NT2/D1 (cell line): ENCODE data around the gene CCDC50.

Experiments
- DNase-seq: peaks from one replicate; pipeline ENCODE4 v3.0.0-alpha.2; 2011; ENCODE audit warnings: low read depth, low spot score
- H3K27me3 ChIP-seq: 2 replicates; pipeline ENCODE4 v1.6.0; 2011; ENCODE audit warnings: mild to moderate bottlenecking; ENCODE audit not compliant: insufficient read length, insufficient read depth
- H3K36me3 ChIP-seq: 2 replicates; pipeline ENCODE4 v1.6.1; 2011; ENCODE audit warnings: mild to moderate bottlenecking, low read length, mixed read lengths; ENCODE audit not compliant: insufficient read depth, insufficient read length
- H3K4me1 ChIP-seq: 2 replicates; pipeline ENCODE4 v1.5.1; 2011; ENCODE audit not compliant: insufficient read depth, insufficient read length
- H3K4me3 ChIP-seq: 2 replicates; pipeline ENCODE4 v1.5.1; 2011; ENCODE audit warnings: low read depth; ENCODE audit not compliant: insufficient read length
- H3K9ac ChIP-seq: 2 replicates; pipeline ENCODE4 v1.6.0; 2011; ENCODE audit warnings: low read depth; ENCODE audit not compliant: insufficient read length
- H3K9me3 ChIP-seq: 2 replicates; pipeline ENCODE4 v1.5.1; 2011; ENCODE audit warnings: mild to moderate bottlenecking, low read length; ENCODE audit not compliant: insufficient read depth
- SUZ12 ChIP-seq: IDR thresholded peaks from 2 replicates; pipeline ENCODE4 v1.6.1; 2011; ENCODE audit not compliant: insufficient read length, insufficient read depth; ENCODE audit errors: extremely low read depth
- YY1 ChIP-seq: IDR thresholded peaks from 2 replicates; pipeline ENCODE4 v1.6.1; 2011; ENCODE audit not compliant: insufficient read length, insufficient read depth
- ZNF274 ChIP-seq: IDR thresholded peaks from 2 replicates; pipeline ENCODE4 v1.6.1; 2011; ENCODE audit warnings: mild to moderate bottlenecking, low read depth, low read length

CCDC50 gene

DNA sequence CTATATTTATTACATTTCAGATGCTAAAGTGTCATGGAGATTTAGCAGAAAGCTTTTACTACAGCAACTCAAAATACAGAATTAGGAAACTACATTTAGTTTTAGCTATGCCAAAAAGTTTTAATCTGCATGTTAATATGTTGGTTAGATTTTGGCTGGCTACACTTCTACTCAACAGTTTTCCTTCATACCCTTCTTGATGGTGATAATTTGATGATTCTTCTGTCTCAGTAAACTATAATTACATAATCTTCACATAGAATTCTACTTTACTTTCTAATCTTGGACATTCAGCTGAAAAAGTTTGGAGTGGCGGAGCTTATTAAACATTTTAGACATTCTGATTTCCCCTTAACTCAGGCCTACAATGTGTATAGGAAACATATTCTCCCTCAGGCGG is 11.2 kb downstream of the CCDC50 start:
- TF ChIP-seq YY1, result no peak
- no peak for TF ChIP-seq ZNF274
- no peak for TF ChIP-seq SUZ12
- no peaks in the 10 kb centered on the region for H3K27me3 ChIP-seq
- no peaks in the 10 kb centered on the region for H3K9me3 ChIP-seq
- no peak overlapping the region for H3K4me3 ChIP-seq
- no peaks in the 10 kb centered on the region for H3K36me3 ChIP-seq
- no peaks in the 10 kb centered on the region for H3K4me1 ChIP-seq
- no peak overlapping the region for H3K9ac ChIP-seq
- no peak for DNase-seq

- H3K36me3 ChIP-seq, result no peaks in the 10 kb centered on the region
- no peaks in the 10 kb centered on the region for H3K4me1 ChIP-seq
- H3K4me3 ChIP-seq, result no peak overlapping the region
- no peaks in the 10 kb centered on the region for H3K9me3 ChIP-seq
- no peaks in the 10 kb centered on the region for H3K27me3 ChIP-seq
- no peak overlapping the region for H3K9ac ChIP-seq
- TF ChIP-seq SUZ12 (no peak), YY1 (no peak), ZNF274 (no peak)
- DNase-seq, result no peak
Measured at GRCh38 chr3:191340966-191341365, 11.8 kb downstream of the CCDC50 start.

GRCh38 chr3:191342006-191342405 is 12.8 kb downstream of the CCDC50 start:
- Histone ChIP-seq H3K4me1 (no peaks in the 10 kb centered on the region), H3K27me3 (no peaks in the 10 kb centered on the region), H3K36me3 (no peaks in the 10 kb centered on the region), H3K9me3 (no peaks in the 10 kb centered on the region), H3K9ac (no peak overlapping the region), H3K4me3 (no peak overlapping the region)
- TF ChIP-seq SUZ12, result no peak
- no peak for DNase-seq

- Histone ChIP-seq H3K4me1 (no peaks in the 10 kb centered on the region), H3K27me3 (no peaks in the 10 kb centered on the region), H3K4me3 (no peak overlapping the region), H3K36me3 (no peaks in the 10 kb centered on the region), H3K9me3 (no peaks in the 10 kb centered on the region), H3K9ac (no peak overlapping the region)
- no peak for DNase-seq
- TF ChIP-seq ZNF274, result no peak
- TF ChIP-seq SUZ12, result no peak
- no peak for TF ChIP-seq YY1
Measured at GRCh38 chr3:191342411-191342810, 13.2 kb downstream of the CCDC50 start.

GRCh38 chr3:191343115-191343514 is 13.9 kb downstream of the CCDC50 start:
- H3K36me3 ChIP-seq, result no peaks in the 10 kb centered on the region
- H3K4me3 ChIP-seq, result no peak overlapping the region
- no peak overlapping the region for H3K9ac ChIP-seq
- TF ChIP-seq SUZ12 (no peak), YY1 (no peak), ZNF274 (no peak)
- no peaks in the 10 kb centered on the region for H3K4me1 ChIP-seq
- H3K27me3 ChIP-seq, result no peaks in the 10 kb centered on the region
- DNase-seq, result no peak
- no peaks in the 10 kb centered on the region for H3K9me3 ChIP-seq

- TF ChIP-seq ZNF274 (no peak), SUZ12 (no peak), YY1 (no peak)
- Histone ChIP-seq H3K4me1 (no peaks in the 10 kb centered on the region), H3K27me3 (no peaks in the 10 kb centered on the region), H3K4me3 (no peak overlapping the region), H3K9me3 (no peaks in the 10 kb centered on the region), H3K9ac (no peak overlapping the region), H3K36me3 (no peaks in the 10 kb centered on the region)
- DNase-seq, result no peak
Measured at GRCh38 chr3:191343913-191344312, 14.7 kb downstream of the CCDC50 start.

- no peak for TF ChIP-seq ZNF274
- TF ChIP-seq YY1, result no peak
- TF ChIP-seq SUZ12, result no peak
- no peak for DNase-seq
- Histone ChIP-seq H3K9ac (no peak overlapping the region), H3K4me3 (no peak overlapping the region), H3K36me3 (no peaks in the 10 kb centered on the region), H3K9me3 (no peaks in the 10 kb centered on the region), H3K4me1 (no peaks in the 10 kb centered on the region), H3K27me3 (no peaks in the 10 kb centered on the region)
Measured at GRCh38 chr3:191345334-191345733, 16.1 kb downstream of the CCDC50 start.

GRCh38 chr3:191347228-191347627 is 18.0 kb downstream of the CCDC50 start:
- Histone ChIP-seq H3K9me3 (no peaks in the 10 kb centered on the region), H3K4me1 (no peaks in the 10 kb centered on the region), H3K4me3 (no peak overlapping the region), H3K27me3 (no peaks in the 10 kb centered on the region), H3K36me3 (no peaks in the 10 kb centered on the region), H3K9ac (no peak overlapping the region)
- TF ChIP-seq SUZ12, result no peak
- TF ChIP-seq ZNF274, result no peak
- no peak for TF ChIP-seq YY1
- DNase-seq, result no peak
